HG02870 (cell line): Measurements from ENCODE around the gene CEP72.
"Not testable (repeated sequence)": the region's sequence is repeated elsewhere in the genome, so short reads cannot be mapped to it uniquely, and the experiment has no call there.

Experiments
- ATAC-seq: cut with Tn5 transposase; IDR thresholded peaks from one replicate; pipeline ENCODE4 v1.9.1; 2021; ENCODE audit warnings: mild to moderate bottlenecking, moderate library complexity; ENCODE audit not compliant: unreplicated experiment

The CEP72 gene

GRCh38 chr5:597871-598563 lies 14.1 kb upstream of the CEP72 start:
- ATAC-seq, result no peak

- no peak for ATAC-seq
These were observed 13.6 kb upstream of the CEP72 start for GRCh38 chr5:598564-598890.

- no peak for ATAC-seq
These were observed 11.1 kb upstream of the CEP72 start for GRCh38 chr5:600886-601541.

- no peak for ATAC-seq
These were observed 10.2 kb upstream of the CEP72 start for GRCh38 chr5:601771-602465.

GRCh38 chr5:602466-603035 lies 9.6 kb upstream of the CEP72 start:
- ATAC-seq, result no peak

GRCh38 chr5:603081-603998 lies 8.8 kb upstream of the CEP72 start:
- no peak for ATAC-seq

GRCh38 chr5:604391-604831 lies 7.7 kb upstream of the CEP72 start:
- ATAC-seq, result no peak

- ATAC-seq, result not testable (repeated sequence)
These were observed 7.0 kb upstream of the CEP72 start for GRCh38 chr5:605090-605489.

- no peak for ATAC-seq
These were observed 6.1 kb upstream of the CEP72 start for GRCh38 chr5:606061-606460.

- ATAC-seq, result no peak
These were observed 5.4 kb upstream of the CEP72 start for GRCh38 chr5:606526-607399.

- ATAC-seq, result peak; percentile 56
These were observed 4.4 kb upstream of the CEP72 start for GRCh38 chr5:607541-608428.

- ATAC-seq, result no peak
These were observed 3.4 kb upstream of the CEP72 start for GRCh38 chr5:608429-609370.

- ATAC-seq, result no peak
These were observed 2.6 kb upstream of the CEP72 start for GRCh38 chr5:609506-609905.

- no peak for ATAC-seq
These were observed 2.0 kb upstream of the CEP72 start for GRCh38 chr5:610011-610743.

GRCh38 chr5:610744-611730 lies 1.1 kb upstream of the CEP72 start:
- no peak for ATAC-seq
